ENCODE measurements around the gene SYNDIG1. TPM values are rescaled to one million over a fixed set of nuclear protein-coding genes. Genes with fewer than 3 reads are reported as not detected.

Gene SYNDIG1
- total RNA-seq, 1 experiment from 2014 or later, result 5.4 TPM

GRCh38 chr20:24576447-24576846 is 107.0 kb downstream of the SYNDIG1 start:
- Histone ChIP-seq H4K5ac (ENCODE audit: insufficient read length, low read depth, low read length) (no peak overlapping the region), H3K56ac (ENCODE audit: insufficient read length, low read depth, low read length) (no peak overlapping the region), H2BK15ac (ENCODE audit: low read depth, low read length) (no peak overlapping the region), H3T11ph (ENCODE audit: low read length) (no peak overlapping the region), H2BK120ac (ENCODE audit: low read depth, low read length, poor library complexity, severe bottlenecking) (no peak overlapping the region), H3K23ac (ENCODE audit: insufficient read length, low read depth, low read length) (no peak overlapping the region), H4K8ac (replicated peaks; ENCODE audit: insufficient read length, low read depth, low read length) (no peak overlapping the region), H2AFZ (ENCODE audit: low read length) (no peak overlapping the region), H2BK12ac (ENCODE audit: insufficient read length, low read depth, low read length) (no peak overlapping the region), H3K18ac (ENCODE audit: insufficient read length, low read depth, low read length) (no peak overlapping the region), H3K9ac (ENCODE audit: extremely low read depth, insufficient read length, low read length) (no peak overlapping the region), H2BK20ac (ENCODE audit: low read depth, low read length, poor library complexity, severe bottlenecking) (no peak overlapping the region), H3K79me2 (ENCODE audit: insufficient read depth, low read length) (no peaks in the 10 kb centered on the region), H2AK5ac (ENCODE audit: insufficient read length, low read length) (no peak overlapping the region), H3K23me2 (ENCODE audit: insufficient read length, low read depth, low read length, poor library complexity, severe bottlenecking) (no peaks in the 10 kb centered on the region), H3K14ac (ENCODE audit: insufficient read depth, low read length) (no peak overlapping the region), H3K4me1 (ENCODE audit: insufficient read depth, low read length) (no peaks in the 10 kb centered on the region), H3K4me2 (ENCODE audit: insufficient read depth, insufficient read length, low read length) (no peak overlapping the region), H3K27ac (ENCODE audit: insufficient read length, low read depth, low read length) (no peak overlapping the region), H2BK5ac (ENCODE audit: insufficient read length, low read length) (no peak overlapping the region), H3K9me3 (ENCODE audit: control insufficient read depth, low read depth, low read length) (no peaks in the 10 kb centered on the region), H3K27me3 (ENCODE audit: insufficient read depth, low read length) (no peaks in the 10 kb centered on the region), H4K20me1 (ENCODE audit: control insufficient read depth, insufficient read depth, insufficient read length) (no peaks in the 10 kb centered on the region), H3K79me1 (ENCODE audit: insufficient read depth, low read depth, low read length, poor library complexity, severe bottlenecking) (no peaks in the 10 kb centered on the region), H4K91ac (ENCODE audit: insufficient read length, low read depth, low read length) (no peak overlapping the region), H3K4ac (ENCODE audit: low read depth, low read length) (no peak overlapping the region)
- Mint-ChIP-seq H3K27me3 (ENCODE audit: low read depth) (peaks cover 2% of the 10 kb centered on the region; the same call in 1 of the 2 replicates), H3K4me1 (peaks cover 7% of the 10 kb centered on the region in 2 experiments), H3K4me3 (no peak overlapping the region), H3K9me3 (no peaks in the 10 kb centered on the region), H3K27ac (no peak overlapping the region), H3K36me3 (ENCODE audit: insufficient read depth in 1 of 3, low read depth in 3 of 3) (no peaks in the 10 kb centered on the region)
- TF ChIP-seq CTCF (conservative IDR thresholded peaks at IDR 0.05), result no peak
- no CpG with 5 or more reads among the region's 11 CpGs for WGBS (ENCODE audit: extremely low coverage, insufficient read length, low lambda C conversion rate)
- DNase-seq, result no peak
